ENCODE measurements around the gene YRDC.

DNA sequence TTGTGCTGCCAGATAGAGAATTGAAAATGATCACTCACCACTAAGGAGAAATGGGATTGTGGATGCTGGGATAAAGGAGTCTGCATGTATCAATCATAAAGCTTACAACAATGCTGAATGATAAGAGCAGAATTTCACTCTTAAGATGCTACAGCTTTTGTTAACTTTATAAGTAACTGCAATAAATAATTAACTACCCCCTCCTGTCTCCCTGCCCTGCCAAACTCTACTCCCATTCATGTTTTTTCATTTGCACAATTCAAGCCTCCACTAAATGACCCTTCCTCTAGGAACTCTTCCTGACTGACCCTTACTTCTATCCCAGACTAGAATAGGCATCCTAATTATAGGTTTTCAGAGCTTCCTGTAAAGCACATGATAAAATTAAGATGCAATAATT lies 36.5 kb upstream of the YRDC start:
- TF ChIP-seq, protein P1, sequence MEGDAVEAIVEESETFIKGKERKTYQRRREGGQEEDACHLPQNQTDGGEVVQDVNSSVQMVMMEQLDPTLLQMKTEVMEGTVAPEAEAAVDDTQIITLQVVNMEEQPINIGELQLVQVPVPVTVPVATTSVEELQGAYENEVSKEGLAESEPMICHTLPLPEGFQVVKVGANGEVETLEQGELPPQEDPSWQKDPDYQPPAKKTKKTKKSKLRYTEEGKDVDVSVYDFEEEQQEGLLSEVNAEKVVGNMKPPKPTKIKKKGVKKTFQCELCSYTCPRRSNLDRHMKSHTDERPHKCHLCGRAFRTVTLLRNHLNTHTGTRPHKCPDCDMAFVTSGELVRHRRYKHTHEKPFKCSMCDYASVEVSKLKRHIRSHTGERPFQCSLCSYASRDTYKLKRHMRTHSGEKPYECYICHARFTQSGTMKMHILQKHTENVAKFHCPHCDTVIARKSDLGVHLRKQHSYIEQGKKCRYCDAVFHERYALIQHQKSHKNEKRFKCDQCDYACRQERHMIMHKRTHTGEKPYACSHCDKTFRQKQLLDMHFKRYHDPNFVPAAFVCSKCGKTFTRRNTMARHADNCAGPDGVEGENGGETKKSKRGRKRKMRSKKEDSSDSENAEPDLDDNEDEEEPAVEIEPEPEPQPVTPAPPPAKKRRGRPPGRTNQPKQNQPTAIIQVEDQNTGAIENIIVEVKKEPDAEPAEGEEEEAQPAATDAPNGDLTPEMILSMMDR (IDR thresholded peaks at IDR 0.05): no peak
- TF ChIP-seq POLR2A (IDR thresholded peaks at IDR 0.05): no peak

All from uterus (tissue), 2 donors.